ENCODE measurements around the gene NOP53. TPM values are rescaled to one million over a fixed set of nuclear protein-coding genes. Genes with fewer than 3 reads are reported as not detected.

Gene NOP53
- total and polyA plus RNA-seq, 2 experiments from 2014 or later, result 81.8 to 278 TPM

DNA sequence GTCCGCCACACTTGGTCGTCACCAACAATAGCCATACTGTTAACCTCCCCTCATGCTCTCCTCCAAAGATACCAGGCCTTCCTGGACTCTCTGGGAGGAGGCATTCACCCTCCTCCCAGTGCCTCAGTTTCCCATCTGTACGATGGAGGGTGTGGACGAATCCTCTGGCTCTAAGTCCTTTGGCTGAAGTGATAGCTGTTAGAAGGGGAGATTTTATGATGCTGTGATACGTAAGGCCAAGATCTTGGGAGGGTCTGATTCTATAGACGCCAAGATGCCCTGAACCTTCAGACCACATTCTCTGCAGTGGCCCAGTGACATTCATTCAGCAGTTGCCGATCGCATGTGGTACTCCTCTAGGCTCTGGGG lies 14.8 kb upstream of the NOP53 start:
- TF ChIP-seq, protein P1, sequence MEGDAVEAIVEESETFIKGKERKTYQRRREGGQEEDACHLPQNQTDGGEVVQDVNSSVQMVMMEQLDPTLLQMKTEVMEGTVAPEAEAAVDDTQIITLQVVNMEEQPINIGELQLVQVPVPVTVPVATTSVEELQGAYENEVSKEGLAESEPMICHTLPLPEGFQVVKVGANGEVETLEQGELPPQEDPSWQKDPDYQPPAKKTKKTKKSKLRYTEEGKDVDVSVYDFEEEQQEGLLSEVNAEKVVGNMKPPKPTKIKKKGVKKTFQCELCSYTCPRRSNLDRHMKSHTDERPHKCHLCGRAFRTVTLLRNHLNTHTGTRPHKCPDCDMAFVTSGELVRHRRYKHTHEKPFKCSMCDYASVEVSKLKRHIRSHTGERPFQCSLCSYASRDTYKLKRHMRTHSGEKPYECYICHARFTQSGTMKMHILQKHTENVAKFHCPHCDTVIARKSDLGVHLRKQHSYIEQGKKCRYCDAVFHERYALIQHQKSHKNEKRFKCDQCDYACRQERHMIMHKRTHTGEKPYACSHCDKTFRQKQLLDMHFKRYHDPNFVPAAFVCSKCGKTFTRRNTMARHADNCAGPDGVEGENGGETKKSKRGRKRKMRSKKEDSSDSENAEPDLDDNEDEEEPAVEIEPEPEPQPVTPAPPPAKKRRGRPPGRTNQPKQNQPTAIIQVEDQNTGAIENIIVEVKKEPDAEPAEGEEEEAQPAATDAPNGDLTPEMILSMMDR (IDR thresholded peaks at IDR 0.05; ENCODE audit: low read depth, low read length), result no peak
- Histone ChIP-seq H3K4me3 (no peak overlapping the region), H3K4me1 (ENCODE audit: low read depth) (no peaks in the 10 kb centered on the region), H3K27me3 (no peaks in the 10 kb centered on the region), H3K36me3 (no peaks in the 10 kb centered on the region), H3K9me3 (ENCODE audit: low read depth) (no peaks in the 10 kb centered on the region), H3K27ac (no peak overlapping the region)
- no peak for DNase-seq (ENCODE audit: low read depth in 1 of 2, low spot score in 1 of 2)

GRCh38 chr19:47730910-47731309 lies 14.4 kb upstream of the NOP53 start:
- DNase-seq (ENCODE audit: low read depth in 1 of 2, low spot score in 1 of 2), result no peak
- Histone ChIP-seq H3K4me3 (no peak overlapping the region), H3K9me3 (ENCODE audit: low read depth) (no peaks in the 10 kb centered on the region), H3K27ac (no peak overlapping the region), H3K36me3 (no peaks in the 10 kb centered on the region), H3K4me1 (ENCODE audit: low read depth) (no peaks in the 10 kb centered on the region), H3K27me3 (no peaks in the 10 kb centered on the region)
- TF ChIP-seq, protein P1 (IDR thresholded peaks at IDR 0.05; ENCODE audit: low read depth, low read length), result no peak

DNA sequence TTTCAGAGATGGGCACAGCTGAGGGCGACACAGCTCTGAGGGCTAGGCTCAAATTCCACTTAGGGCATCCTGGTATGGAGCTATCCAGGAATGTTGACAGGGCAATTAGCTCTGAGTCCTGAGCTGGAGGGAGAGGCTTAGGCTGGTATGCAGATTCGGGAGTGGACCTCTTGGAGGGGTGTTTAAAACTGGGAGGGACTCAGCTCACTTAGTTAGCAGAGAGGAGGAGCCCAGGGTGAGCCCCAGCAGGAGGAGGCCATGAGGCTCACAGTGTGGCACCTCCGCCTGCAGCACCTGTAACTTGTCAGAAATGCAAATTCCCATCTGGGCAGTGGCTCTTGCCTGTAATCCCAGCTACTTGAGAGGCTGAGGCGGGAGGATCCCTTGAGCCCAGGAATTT lies 10.2 kb upstream of the NOP53 start:
- Histone ChIP-seq H3K27ac (no peak overlapping the region), H3K27me3 (no peaks in the 10 kb centered on the region), H3K36me3 (no peaks in the 10 kb centered on the region), H3K4me1 (ENCODE audit: low read depth) (no peaks in the 10 kb centered on the region), H3K9me3 (ENCODE audit: low read depth) (no peaks in the 10 kb centered on the region), H3K4me3 (no peak overlapping the region)
- no peak for DNase-seq (ENCODE audit: low read depth in 1 of 2, low spot score in 1 of 2)
- TF ChIP-seq, protein P1 (IDR thresholded peaks at IDR 0.05; ENCODE audit: low read depth, low read length), result no peak

GRCh38 chr19:47740866-47741519 lies 4.4 kb upstream of the NOP53 start:
- Histone ChIP-seq H3K27me3 (no peaks in the 10 kb centered on the region), H3K36me3 (no peaks in the 10 kb centered on the region), H3K27ac (no peak overlapping the region), H3K9me3 (ENCODE audit: low read depth) (no peaks in the 10 kb centered on the region), H3K4me1 (ENCODE audit: low read depth) (no peaks in the 10 kb centered on the region), H3K4me3 (no peak overlapping the region)
- no peak for DNase-seq (ENCODE audit: low read depth in 1 of 2, low spot score in 1 of 2)
- TF ChIP-seq, protein P1 (IDR thresholded peaks at IDR 0.05; ENCODE audit: low read depth, low read length), result no peak

- Histone ChIP-seq H3K27me3 (no peaks in the 10 kb centered on the region), H3K4me3 (no peak overlapping the region), H3K9me3 (ENCODE audit: low read depth) (no peaks in the 10 kb centered on the region), H3K4me1 (ENCODE audit: low read depth) (no peaks in the 10 kb centered on the region), H3K27ac (no peak overlapping the region), H3K36me3 (no peaks in the 10 kb centered on the region)
- TF ChIP-seq, protein P1 (IDR thresholded peaks at IDR 0.05; ENCODE audit: low read depth, low read length), result no peak
- DNase-seq (ENCODE audit: low read depth in 1 of 2, low spot score in 1 of 2), result no peak
Measured at GRCh38 chr19:47741544-47742140, 3.7 kb upstream of the NOP53 start.

All from cardiac muscle cell (in vitro differentiated cells and primary cell).